Measurements from ENCODE around the gene NTSR1.
A peak's percentile ranks its signal among the peaks of the same experiment; 100 is the strongest.

NTSR1 gene

DNA sequence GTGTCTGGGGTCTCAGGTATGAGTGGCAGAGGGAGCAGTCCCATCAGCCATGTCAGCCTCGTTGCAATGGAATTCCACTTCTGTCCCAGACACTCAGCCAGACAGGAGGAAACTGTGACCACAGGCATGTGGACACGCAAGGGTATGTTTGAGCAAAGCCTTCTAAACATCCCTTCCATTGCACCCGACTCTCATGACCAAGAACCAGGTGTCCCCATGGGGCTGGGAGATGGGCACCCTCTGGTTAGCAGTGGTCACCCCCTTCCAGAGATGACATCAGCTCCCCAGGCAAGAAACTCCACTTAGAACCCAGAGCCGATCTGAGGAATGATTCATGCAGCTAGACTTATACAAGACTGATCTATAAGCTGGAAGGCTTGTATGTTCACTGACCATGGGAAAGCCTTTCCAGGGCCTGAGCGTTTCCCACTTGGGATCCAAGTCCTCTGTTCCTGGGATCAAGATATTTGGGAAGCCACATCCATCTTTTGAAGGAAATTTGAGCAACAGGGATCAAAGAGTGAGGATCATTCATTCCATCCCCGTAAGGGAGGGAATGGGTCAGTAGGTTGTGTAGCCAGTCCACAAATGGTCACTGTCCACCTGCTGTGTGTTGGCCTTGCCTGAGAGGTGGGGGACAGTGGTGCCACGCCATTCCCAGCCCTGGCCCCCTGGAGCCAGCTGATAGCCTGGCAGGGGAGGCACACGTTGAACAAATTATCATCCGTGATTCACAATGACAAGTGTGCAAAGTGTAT is 83.7 kb downstream of the NTSR1 start:
- DNase-seq: no peak

DNA sequence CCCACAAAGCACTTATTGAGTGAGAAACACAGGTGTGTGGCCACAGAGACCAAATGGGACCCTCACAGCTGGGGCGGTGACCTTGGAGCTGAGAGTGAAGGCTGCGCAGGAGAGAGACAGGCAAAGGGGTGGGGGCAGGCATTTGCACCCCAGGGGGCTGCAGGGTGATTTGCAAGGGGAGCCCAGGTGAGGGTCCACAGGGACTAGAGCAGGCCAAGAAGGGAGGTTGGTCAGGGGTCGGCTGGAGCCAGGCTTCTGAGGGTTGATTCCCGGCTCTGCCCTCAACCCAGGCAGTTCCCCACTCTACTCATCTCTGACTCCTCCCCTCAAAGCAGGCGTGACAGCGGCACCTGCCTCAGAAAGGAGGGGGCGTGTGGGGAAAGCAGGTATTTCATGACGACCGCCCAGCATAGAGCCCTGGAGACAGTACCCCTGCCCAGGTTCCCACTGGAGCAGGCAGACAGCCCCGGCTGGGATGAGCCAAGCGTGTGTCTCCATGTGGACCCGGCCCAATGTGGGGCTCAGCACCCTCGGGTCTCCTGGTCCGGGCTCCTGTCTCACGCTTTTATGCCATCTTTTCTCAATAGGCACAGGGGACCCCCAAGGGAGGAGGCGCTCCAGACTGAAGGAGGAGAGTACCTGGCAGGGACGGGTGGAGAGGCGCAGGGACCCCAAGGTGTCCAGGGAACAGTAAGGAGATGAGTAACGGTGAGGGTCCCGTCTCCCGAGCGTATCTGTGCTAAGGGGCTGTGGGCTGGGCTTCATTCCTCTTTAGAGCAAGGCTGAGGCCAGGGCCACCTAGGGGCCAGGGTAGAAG is 84.5 kb downstream of the NTSR1 start:
- DNase-seq: no peak

DNA sequence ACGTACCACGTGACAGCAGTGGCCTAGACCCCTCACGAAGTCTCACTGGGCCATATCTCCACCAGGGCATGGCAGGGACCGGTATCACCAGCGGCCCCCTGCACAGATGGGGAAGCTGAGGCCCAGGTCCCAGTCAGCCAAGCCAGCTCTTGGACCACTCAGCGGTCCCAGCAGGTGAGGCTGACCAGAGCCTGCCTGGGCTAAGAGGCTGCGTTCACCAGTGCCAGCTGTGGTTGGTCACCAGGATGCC is 85.0 kb downstream of the NTSR1 start:
- DNase-seq: no peak

DNA sequence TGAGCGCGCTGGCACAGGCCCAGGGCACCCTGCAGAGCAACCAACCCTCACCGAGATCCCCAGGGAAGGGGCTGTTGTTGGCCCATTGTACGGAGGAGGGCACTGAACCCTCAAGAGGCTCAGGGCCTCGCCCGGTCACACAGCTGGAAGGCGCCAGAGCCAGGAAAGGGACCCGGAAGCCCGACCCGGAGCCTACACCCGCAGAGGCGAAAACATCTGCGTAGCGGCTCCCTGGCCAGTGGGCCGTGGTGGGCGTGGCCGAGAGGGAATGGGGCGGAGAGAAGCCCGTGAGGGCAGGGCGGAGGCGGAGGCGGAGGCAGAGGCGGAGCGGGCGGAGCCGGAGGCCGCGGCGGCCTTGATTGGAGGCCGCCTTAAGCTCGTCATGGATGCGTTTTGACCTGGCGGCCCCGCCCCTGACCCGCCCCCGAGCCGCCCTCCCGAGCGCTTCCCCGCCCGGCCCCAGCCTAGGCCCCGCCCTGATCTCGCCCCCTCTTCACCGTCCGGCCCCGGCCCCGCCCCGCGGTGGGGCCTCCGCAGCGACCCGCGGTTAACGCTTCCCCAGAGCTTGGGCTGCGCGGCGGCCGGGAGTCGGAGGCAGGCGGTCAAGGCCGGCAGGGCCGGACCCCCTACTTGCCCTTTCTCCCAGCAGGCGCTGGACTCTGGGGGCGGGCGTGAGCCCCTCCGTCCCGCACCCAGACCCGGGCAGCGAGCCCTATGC is 85.5 kb downstream of the NTSR1 start:
- peak; percentile 94 for DNase-seq

DNA sequence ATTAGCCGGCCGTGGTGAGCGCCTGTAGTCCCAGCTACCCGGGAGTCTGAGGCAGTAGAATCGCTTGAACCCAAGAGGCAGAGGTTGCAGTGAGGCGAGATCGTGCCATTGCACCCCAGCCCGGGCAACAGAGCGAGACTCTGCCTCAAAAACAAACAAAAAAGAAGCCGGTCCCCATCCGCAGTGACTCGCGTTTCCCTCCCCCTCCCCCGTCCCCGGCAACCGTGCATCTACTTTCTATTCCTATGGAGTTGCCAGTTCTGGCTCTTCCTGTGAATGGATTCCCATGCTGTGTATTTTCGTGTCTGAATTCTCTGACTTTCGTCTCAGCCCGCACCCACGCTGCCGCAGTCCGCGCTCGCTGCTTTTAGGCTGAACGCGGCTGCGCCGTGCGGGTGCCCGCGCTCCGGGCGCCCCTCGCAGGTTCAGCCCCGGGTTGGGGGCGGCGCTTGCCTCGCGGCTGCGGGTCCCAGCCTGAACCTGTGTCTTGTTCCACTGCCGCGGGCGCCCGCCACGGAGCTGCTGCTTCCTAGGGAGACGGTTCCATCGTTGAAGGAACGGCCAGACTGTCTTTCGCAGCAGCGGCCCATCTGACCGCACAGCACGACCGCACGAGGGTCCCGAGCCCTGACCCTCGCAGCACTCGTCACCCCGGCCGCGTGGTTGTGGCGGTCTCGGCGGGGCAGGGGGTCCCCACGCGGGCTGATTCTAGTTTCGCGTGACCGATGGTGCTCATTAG is 86.6 kb downstream of the NTSR1 start:
- peak; percentile 59 for DNase-seq

- no peak for DNase-seq
Observed at GRCh38 chr20:62796699-62797491, 88.3 kb downstream of the NTSR1 start.

DNA sequence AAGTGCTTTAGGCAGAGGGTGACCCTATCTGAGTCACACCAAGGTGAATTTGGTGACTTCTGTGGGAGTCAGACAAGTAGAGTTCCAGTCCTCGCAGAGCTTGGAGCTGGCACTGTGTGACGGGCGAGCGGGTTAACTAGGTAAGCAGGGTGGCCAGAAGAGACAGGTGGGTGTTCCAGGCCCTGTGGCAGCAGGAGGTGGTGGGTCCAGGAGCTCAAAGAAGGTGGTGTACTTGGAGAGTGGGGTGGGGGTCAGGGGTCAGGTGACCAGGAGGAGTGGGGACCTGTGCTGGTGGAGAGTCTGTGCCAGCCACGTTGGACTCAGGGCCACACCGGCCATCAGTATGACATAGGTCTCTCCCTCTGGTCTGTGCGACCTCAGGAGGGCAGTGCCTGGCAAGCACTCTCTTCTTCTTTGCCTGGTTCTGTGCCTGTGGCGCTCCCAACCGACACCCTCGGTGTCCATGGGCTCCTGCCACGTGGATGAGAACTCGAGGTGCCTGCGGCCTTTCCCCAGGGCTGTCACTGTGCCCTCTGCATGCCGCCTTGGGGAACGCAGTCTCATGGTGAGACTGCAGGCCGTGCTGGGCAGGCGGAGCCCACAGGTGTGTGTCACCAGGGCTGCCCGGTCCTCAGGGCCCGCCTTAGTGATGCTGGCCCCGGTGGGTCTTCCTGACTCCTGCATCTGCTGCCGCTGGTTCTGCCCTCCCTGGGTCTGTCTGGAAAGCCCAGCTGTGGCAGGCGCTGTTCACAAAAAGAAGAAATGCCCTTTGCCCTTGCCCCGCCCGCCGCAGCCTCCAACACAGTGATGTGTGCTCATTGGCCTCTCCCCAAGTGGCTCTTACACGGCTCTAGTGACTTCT is 89.3 kb downstream of the NTSR1 start:
- no peak for DNase-seq

DNA sequence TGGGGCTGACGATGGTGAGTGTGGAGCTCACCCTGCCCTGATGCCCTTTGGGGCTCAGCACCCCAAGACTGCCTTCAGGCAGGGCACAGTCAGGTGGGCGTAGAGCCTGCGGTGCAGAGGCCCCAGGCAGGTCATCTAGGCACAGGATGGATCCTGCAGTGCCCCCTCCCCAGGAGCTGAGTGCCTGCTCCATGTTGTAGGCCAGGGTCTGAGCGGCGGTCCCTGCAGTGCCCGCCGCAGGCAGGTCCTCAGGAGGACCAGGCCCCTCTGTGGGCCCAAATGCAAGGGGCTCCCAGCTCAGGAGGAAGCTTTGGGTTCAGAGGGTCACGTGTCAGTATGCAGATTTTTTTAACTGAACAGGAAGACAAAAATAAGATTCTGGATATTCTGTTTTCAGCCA is 90.4 kb downstream of the NTSR1 start:
- DNase-seq: no peak

GRCh38 chr20:62799459-62799858 is 90.8 kb downstream of the NTSR1 start:
- no peak for DNase-seq

DNA sequence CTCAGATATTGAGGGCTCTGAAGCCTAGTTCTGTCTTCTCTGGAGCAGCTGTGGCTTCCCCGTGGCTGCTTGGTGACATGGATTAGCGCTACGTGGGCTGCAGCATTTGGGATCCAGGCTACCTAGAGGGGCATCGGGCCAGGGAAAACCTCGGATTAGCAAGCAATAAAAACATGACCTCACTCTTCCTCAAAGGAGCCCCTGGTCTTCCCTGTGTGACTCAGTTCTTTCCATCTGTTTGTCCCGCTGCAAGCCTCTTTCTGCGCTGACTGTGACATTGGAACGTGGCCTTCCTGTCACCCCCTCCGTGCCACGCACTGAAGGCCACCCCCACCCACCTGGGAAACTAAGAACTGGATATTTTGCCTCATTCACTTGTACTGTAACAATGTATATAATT is 91.2 kb downstream of the NTSR1 start:
- no peak for DNase-seq

DNA sequence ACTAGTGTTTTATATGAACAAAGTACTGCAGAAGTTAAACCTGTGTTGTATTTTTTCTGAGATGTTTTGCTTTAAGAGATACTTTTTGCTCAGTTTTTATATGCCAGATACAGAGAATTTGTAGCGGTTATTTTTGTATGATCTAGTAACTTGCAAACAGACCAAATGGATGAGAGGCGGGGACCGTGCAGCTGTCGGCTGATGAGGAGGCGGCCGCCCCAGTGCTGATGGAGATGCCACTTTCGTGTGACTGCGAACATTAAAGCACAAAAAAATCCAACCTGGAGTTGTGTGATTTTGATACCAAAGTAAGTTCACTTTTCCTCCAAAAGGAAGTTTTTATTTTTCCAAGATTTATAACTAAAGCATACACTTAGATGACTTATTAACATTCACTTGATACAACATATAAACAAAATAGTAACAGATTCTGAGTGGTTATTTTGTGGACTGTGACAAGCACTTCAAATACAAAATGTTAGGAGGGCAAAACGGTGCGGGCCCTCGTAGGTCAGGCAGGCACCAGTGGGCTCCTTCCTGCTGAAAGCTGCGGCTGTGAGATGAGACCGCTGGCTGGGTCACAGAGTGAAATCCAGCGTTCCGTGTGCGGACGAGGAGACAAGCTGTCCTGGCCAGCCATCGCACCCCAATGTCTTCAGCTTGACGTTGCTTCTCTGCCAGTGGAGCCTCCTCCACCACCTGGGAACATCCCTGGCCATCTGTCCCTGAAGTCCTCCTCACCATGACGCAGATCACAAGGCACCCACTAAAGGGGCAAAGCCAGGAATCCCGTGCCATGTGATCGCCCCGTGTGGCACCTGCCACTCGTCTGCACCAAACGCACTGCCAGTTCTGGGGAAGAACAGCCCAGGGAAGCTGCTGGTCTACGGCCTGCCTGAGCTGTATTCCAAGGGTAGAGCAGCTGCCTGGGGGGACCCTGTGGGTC is 92.0 kb downstream of the NTSR1 start:
- DNase-seq: no peak

DNA sequence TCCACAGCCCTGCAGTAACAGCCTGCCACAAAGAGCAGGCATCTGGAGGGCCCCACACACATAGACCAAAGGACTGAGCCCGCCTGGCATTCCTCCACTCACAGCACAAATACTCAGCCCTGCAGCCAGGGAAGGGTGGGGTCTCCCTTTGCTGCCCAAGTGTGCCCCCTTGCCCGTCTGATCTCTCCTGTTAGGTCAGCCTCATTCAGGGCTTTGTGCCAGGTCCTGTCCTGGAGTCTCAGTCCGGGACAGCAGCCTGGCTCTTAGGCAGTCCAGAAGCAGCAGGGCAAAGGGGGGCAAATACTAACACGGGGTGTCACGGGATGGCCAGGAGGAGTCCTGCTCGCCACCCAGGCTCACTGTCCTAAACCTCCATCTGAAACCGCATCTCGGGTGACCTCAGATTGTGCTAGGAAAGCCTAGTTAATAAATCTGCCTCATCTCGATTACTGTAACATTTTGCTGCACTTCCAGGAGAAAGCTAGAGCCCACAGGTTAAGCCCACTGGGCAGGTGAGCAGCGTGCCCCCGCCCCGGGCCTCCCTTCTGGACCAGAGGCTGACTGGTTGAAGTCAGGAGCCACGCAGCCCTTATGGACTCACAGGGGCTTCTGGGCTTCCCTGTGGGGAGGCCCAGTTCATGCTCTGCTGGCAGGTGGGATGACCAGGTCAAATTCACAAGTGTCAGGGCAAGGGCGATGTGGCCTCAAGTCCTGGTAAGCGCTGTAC is 92.8 kb downstream of the NTSR1 start:
- no peak for DNase-seq

DNA sequence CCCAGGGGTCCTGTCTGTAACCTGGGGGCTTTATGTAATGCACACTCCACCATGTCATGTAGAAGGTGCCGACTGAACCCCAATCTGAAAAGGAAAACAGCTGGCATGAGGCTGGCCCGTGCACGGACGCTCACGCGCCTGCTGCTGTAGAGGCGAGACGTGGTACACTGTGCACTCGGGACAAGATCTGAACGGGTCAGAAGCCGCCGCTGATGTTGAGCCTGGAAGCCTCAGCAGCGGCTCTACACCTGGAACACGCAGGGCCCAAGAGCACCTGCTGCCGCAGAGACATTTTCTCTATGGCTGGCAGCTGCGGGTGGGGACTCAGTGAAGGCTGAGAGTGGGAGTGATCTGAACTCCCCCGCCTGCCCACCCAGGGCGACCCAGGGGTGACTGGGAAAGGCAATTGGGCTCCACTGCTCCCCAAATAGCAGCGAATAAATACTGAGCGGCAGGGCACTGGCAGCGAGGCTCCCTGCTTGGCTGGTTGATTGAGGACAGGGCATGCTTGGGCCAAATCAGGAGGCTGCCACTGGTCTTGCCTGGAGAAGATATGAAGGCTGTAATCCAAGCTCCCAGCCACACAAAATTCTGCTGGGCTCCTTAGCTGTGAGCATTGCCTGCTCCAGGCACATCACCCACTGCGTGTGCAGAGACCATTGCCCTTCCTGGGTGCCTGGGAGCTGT is 93.5 kb downstream of the NTSR1 start:
- no peak for DNase-seq

- DNase-seq: no peak
Observed at GRCh38 chr20:62804021-62804626, 95.5 kb downstream of the NTSR1 start.

DNA sequence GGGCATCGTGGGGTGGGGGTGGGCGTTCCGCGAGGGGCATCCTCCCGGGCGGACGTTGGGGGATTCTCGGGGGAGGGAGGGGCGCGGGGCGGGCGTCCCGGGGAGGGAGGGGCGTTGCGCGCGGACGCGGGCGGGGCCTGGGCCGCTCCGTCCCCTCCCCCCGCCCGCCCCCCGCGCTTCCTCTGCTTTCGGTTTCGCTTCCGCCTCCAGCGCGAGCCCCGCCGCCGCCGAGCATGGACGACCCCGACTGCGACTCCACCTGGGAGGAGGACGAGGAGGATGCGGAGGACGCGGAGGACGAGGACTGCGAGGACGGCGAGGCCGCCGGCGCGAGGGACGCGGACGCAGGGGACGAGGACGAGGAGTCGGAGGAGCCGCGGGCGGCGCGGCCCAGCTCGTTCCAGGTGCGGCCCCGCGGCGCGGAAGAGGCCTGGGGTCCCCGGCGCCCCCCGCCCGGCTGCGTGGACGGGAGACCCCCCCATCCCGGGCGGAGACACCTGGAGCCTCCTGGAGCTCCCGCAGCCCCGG is 96.1 kb downstream of the NTSR1 start, which contains the start of gene OGFR:
Gene OGFR, plus strand, starts transcription at position 209 of the 528 bp plus-strand sequence. Its CDS starts 25 bp downstream, at position 234.
- DNase-seq: peak; percentile 60

DNA sequence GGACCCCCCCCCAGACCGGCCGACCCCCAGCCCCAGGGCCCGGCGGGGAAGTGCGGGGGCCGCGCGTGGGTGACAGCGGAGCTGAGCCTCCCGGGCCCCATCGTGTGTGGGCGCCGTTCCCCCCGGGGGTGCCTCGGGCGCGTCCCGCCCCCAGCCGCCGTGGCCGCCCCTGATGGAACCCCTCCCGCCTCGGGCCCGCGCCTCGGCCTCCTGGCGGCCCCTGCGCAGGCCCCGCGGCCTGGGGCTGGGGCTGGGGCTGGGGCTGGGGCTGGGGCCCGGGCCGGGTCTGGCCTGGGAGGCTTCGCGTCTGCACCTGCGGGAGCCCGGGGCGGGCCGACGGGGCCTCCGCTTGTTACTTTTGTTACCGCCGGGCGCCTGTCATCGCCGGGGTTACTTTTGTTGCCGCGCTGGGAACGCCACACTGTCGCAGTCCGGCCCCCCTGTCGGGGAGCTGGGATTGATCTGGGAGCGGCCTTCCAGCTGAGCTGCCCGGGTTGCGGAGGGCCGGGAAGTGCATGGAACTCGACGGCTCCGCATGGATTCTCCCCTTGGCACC is 96.6 kb downstream of the NTSR1 start:
- no peak for DNase-seq

GRCh38 chr20:62805711-62806382 is 97.2 kb downstream of the NTSR1 start:
- no peak for DNase-seq

All from activated effector memory CD4-positive, alpha-beta T cell treated with Interleukin-2 at 50 U/mL for 16 hours (primary cell).